BE2C (cell line): ENCODE measurements around the gene LDLRAD3.
A peak's percentile ranks its signal among the peaks of the same experiment; 100 is the strongest.

Experiments
- DNase-seq: peaks from one replicate; pipeline ENCODE4 v3.0.0-alpha.2; 2020
- H3K27me3 ChIP-seq: fragments of 250-450 bp; sonication (Bioruptor Pico); 2 replicates; pipeline ENCODE4 v1.5.1; 2020; ENCODE audit warnings: mild to moderate bottlenecking
- H3K36me3 ChIP-seq: fragments of 250-450 bp; sonication (Bioruptor Pico); 2 replicates; pipeline ENCODE4 v1.5.1; 2020; ENCODE audit warnings: mild to moderate bottlenecking
- H3K4me1 ChIP-seq: fragments of 250-450 bp; sonication (Bioruptor Pico); 2 replicates; pipeline ENCODE4 v1.5.1; 2020
- H3K4me3 ChIP-seq: 2 replicates; pipeline ENCODE4 v1.5.1; 2011; ENCODE audit warnings: low read depth, low read length
- H3K9me3 ChIP-seq: fragments of 250-450 bp; sonication (Bioruptor Pico); 2 replicates; pipeline ENCODE4 v1.5.1; 2020
- TF ChIP-seq, protein P1 (sequence below): IDR thresholded peaks from 2 replicates; pipeline ENCODE4 v1.5.1; 2012; ENCODE audit warnings: mild to moderate bottlenecking, low read depth, low read length

The LDLRAD3 gene

DNA sequence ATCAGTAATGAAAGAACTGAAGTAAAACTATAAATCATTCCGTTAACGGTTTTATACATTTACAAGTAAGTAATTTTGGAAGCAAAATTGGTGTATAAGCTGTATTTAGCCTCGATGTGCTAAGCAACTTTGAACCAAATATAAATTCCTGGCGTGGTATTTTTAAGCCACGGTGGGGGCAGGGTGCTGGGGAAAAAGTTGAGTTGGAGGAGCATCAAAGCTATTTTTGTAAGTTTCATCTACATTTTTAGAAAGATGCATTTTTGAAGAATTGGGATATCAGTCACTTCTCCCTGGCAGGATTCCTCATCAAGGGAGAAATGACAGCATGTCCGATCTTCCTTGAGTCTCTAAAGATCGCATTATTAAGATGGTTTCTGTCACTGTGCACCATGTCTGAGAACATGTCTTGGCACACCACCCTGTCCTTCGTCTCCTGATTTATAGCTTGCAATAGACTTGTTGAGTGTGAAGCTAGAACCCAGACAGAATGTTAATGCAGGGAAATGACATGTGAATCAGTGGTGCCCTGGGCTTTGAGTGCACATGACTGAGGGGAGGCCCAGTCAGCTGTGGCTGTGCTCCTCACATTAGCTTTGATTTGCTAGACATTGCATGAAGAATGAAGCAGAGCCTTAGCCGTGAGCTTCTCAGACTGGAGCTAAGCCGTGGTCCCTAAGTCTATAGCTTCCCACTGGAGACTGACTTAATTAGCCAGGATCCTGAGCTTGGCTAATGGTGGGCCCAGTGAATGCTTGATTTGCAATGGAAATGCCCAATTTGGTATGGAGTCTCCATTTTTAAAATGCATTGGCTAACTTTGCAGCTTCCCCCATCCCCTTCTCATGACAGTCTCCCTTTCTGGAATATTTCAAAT is 218.4 kb downstream of the LDLRAD3 start:
- TF ChIP-seq, protein P1, sequence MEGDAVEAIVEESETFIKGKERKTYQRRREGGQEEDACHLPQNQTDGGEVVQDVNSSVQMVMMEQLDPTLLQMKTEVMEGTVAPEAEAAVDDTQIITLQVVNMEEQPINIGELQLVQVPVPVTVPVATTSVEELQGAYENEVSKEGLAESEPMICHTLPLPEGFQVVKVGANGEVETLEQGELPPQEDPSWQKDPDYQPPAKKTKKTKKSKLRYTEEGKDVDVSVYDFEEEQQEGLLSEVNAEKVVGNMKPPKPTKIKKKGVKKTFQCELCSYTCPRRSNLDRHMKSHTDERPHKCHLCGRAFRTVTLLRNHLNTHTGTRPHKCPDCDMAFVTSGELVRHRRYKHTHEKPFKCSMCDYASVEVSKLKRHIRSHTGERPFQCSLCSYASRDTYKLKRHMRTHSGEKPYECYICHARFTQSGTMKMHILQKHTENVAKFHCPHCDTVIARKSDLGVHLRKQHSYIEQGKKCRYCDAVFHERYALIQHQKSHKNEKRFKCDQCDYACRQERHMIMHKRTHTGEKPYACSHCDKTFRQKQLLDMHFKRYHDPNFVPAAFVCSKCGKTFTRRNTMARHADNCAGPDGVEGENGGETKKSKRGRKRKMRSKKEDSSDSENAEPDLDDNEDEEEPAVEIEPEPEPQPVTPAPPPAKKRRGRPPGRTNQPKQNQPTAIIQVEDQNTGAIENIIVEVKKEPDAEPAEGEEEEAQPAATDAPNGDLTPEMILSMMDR: no peak
- peak; percentile 16 for DNase-seq
- Histone ChIP-seq H3K9me3 (no peaks in the 10 kb centered on the region), H3K27me3 (no peaks in the 10 kb centered on the region), H3K4me1 (peaks cover 16% of the 10 kb centered on the region), H3K4me3 (no peak overlapping the region), H3K36me3 (no peaks in the 10 kb centered on the region)

DNA sequence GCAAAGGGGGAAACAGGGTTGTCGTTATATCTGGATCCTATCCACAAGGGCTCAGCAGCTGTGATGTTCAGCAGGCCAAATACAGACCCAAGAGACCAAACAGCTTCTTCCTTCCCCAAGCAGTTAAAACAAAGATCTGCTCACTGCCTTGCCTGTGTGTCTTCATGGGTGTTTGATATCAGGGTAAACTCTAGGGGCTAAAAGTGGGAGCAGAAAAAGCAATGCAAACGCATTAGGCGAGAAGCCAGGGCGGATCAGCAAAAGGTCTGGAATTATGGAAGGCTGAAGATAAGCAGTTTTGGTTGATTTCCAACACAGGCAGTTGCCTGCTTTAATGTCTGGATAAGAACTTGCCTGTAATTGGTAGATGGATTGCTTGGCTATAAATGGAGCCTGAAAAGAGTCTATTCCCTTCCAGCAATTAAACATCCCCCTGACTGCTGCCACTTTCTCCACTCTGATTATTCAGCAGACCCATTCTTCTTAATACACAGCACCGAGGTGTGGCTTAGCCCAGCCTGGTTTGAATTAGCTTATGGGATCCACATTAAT is 219.1 kb downstream of the LDLRAD3 start:
- Histone ChIP-seq H3K4me3 (peak overlapping the region; percentile 24; the same call in 1 of the 2 replicates), H3K9me3 (no peaks in the 10 kb centered on the region), H3K36me3 (no peaks in the 10 kb centered on the region), H3K4me1 (peaks cover 16% of the 10 kb centered on the region), H3K27me3 (no peaks in the 10 kb centered on the region)
- DNase-seq: peak; percentile 71
- TF ChIP-seq, protein P1: no peak

DNA sequence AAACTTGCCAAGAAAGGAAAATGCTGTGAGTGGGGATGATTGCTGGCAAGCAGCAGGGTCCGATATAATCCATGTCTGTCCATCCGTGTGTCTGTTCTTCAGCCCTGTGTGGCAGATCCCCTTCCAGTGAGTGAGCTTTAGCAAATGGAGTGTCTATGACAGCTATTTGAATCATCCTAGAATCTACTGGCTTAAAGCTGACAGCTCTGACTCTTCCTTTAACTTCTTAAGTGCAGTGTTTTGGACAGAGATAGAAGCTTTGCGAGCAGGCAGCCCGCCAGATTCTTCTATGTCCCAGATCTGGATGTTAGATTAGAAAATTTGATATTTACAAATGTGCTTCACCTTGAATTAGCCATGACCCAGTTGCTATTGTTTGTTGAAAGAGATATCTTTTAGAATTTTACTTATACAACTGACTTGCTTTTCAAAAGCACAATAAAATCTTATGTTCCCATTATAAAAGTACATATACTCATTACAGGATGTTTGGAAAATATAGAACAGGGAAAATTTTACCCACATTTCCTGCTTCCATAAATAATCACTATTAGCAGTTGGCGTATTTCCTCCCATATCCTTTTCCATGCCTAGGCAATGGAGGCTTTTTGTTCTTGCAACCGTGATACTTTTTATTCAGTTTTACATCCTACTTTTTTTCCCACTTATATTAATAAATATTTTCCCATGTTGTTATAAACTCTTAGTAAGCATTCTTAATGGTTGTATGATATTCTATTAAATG is 220.8 kb downstream of the LDLRAD3 start:
- Histone ChIP-seq H3K4me3 (peak overlapping the region; percentile 29), H3K9me3 (no peaks in the 10 kb centered on the region), H3K4me1 (peaks cover 16% of the 10 kb centered on the region), H3K36me3 (no peaks in the 10 kb centered on the region), H3K27me3 (no peaks in the 10 kb centered on the region)
- peak; percentile 27 for DNase-seq
- TF ChIP-seq, protein P1: no peak

DNA sequence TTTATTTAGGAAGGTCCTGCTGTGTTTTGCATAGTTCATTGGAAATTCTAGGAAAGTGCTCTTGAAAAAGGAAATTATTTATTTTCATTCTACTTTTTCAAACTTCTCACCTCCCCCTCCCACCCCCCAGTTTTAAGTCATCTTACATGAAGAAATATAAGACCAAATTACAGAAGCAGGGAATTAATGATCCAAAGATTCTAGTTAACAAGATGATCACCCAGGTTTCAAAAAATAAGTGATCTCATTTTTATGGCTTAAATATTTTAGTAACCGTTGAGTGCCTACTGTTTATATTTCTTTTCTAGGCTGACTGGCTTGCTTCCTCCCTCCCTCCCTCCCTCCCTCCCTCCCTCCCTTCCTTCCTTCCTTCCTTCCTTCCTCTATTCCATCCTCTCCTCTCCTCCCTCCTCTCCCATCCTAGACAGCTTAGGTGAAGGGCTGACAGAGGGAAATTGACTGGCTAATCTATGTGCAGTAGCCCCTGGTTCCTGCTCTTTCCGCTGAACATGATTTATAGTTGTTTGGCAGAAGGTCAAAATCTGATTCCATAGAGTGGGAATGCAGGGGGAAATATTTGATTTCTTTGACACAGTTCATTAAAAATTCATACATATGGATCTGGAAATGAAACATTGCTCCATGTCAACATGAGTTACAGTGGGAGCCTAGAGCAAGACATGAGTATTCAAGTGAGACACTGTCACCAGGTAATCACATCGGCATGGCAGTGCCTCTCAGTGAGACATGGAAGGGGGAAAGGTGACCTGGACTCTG is 221.9 kb downstream of the LDLRAD3 start:
- Histone ChIP-seq H3K9me3 (no peaks in the 10 kb centered on the region), H3K27me3 (no peaks in the 10 kb centered on the region), H3K4me1 (peaks cover 12% of the 10 kb centered on the region), H3K4me3 (no peak overlapping the region), H3K36me3 (no peaks in the 10 kb centered on the region)
- peak; percentile 25 for DNase-seq
- TF ChIP-seq, protein P1: no peak

DNA sequence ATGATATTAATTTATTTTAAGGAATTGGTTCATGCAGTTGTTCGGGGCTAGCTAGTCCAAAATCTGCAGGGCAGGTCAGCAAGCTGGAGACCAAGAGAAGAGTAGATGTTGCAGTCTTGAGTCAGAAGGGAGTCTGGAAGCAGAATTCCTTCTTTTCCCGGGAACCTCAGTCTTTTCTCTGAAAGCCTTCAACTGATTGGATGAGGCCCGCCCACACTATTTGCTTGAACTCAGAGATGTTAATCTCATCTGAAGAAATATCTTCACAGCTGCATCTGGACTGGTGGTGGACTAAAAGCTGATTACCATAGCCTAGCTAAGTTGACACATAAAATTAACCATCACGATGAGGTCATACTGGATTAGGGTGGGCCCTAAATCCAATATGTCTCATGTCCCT is 223.2 kb downstream of the LDLRAD3 start:
- Histone ChIP-seq H3K4me1 (peaks cover 11% of the 10 kb centered on the region), H3K4me3 (no peak overlapping the region), H3K9me3 (no peaks in the 10 kb centered on the region), H3K36me3 (no peaks in the 10 kb centered on the region), H3K27me3 (no peaks in the 10 kb centered on the region)
- DNase-seq: no peak
- TF ChIP-seq, protein P1: no peak
